ENCODE data around the gene MRPL4.

Gene MRPL4

DNA sequence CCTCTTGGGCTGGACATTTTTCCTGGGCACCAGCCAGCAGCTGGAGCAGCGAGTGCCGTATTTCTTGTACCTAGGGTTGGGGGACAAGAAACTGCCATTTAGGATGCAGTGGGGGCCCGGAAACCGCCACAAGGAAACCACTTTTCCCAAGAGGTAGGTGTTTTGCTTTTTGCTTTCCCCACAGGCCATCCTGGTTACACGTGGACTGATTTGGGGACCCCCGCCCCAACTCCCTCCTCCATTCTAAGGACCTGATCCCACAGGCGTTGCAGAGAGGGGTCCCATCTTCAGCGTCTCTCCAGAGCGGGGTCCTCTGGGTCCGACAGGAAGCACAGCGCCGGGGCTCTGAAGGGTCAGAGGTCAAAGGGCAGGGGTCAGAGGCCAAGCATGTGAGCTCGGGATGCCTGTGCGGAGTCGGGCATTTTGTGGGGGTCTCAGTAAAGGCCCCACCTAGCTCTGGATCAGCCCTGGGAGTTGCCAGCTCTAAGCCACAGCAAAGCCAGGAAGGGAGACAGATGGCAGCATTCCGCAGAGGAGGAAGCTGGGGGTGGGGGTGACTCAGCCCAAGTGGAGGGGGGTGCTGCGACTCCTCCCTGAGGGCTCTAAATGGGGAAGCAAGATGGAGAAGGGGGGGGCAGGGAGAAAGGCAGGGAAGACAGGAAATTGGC lies 53.3 kb downstream of the MRPL4 start:
- H3K4me3 ChIP-seq (ENCODE audit: low read length) = no peak overlapping the region
- H3K27me3 ChIP-seq (replicated peaks; ENCODE audit: control insufficient read depth, insufficient read depth, low read length) = peaks cover 3% of the 10 kb centered on the region
- H3K9ac ChIP-seq (ENCODE audit: low read length) = no peak overlapping the region
- DNase-seq (ENCODE audit: low read depth) = peak; percentile 47
- no peaks in the 10 kb centered on the region for H3K9me3 ChIP-seq (ENCODE audit: control insufficient read depth, low read length)
- no peaks in the 10 kb centered on the region for H3K4me1 ChIP-seq (ENCODE audit: control insufficient read depth, insufficient read depth, low read length)
- peaks cover 4% of the 10 kb centered on the region for H3K36me3 ChIP-seq (ENCODE audit: control insufficient read depth, insufficient read depth, low read length, severe bottlenecking)

DNA sequence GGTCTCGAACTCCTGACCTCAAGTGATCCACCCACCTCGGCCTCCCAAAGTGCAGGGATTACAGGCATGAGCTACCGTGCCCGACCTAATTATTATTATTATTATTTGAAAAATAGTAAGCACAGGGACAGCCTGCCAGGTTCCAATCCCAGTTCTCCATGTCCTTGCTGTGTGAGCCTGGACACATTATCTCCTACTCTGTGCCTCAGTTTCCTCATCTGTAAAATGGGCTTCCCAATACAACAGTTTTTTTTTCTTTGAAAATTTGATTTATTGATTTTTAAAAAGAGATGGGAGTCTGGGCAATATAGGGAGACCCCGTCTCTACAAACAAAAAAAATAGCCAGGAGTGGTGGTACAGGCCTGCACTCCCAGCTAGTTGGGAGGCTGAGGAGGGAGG lies 54.3 kb downstream of the MRPL4 start:
- Histone ChIP-seq H3K4me3 (ENCODE audit: low read length) (no peak overlapping the region), H3K36me3 (ENCODE audit: control insufficient read depth, insufficient read depth, low read length, severe bottlenecking) (peaks cover 5% of the 10 kb centered on the region)
- DNase-seq (ENCODE audit: low read depth) = no peak

DNA sequence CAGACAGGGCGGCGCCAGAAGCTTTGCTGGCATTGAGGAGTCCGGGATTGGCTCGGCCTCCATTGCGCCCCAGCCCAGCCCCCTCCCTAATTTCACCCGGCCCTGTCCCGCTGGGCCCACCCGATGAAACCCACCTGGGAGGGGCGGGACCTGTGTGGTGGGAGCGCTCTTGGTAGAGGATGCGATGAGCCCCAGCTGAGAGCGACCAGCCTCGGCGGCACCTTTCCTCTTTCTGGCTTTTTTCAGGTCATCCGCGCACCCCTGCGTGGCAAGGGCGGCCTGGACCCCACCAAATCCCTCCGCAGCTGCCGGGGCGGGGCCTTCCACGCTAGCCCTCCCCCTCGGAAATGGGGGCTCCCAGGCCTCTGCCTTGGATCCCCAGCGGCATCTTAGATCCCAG lies 57.4 kb downstream of the MRPL4 start, which contains the start of gene ZGLP1:
Gene ZGLP1, minus strand, starts transcription at position 393 of the 400 bp plus-strand sequence.
- no peaks in the 10 kb centered on the region for H3K27me3 ChIP-seq (replicated peaks; ENCODE audit: control insufficient read depth, insufficient read depth, low read length)
- peaks cover 5% of the 10 kb centered on the region for H3K36me3 ChIP-seq (ENCODE audit: control insufficient read depth, insufficient read depth, low read length, severe bottlenecking)

More for the DNA sequence above, 54.3 kb downstream of the MRPL4 start:
- no peaks in the 10 kb centered on the region for H3K4me1 ChIP-seq (ENCODE audit: control insufficient read depth, insufficient read depth, low read length)
- H3K27me3 ChIP-seq (replicated peaks; ENCODE audit: control insufficient read depth, insufficient read depth, low read length) = peaks cover under 1% of the 10 kb centered on the region
- no peaks in the 10 kb centered on the region for H3K9me3 ChIP-seq (ENCODE audit: control insufficient read depth, low read length)
- H3K9ac ChIP-seq (ENCODE audit: low read length) = no peak overlapping the region

More for the DNA sequence above, 57.4 kb downstream of the MRPL4 start, which contains the start of gene ZGLP1:
- Histone ChIP-seq H3K9me3 (ENCODE audit: control insufficient read depth, low read length) (no peaks in the 10 kb centered on the region), H3K9ac (ENCODE audit: low read length) (no peak within 1 kb of the TSS), H3K4me1 (ENCODE audit: control insufficient read depth, insufficient read depth, low read length) (no peaks in the 10 kb centered on the region), H3K4me3 (ENCODE audit: low read length) (no peak within 1 kb of the TSS)
- DNase-seq (ENCODE audit: low read depth) = no peak
